ENCODE data around the gene PTPN11.
"Not testable (repeated sequence)": the region's sequence is repeated elsewhere in the genome, so short reads cannot be mapped to it uniquely, and the experiment has no call there.

The PTPN11 gene

DNA sequence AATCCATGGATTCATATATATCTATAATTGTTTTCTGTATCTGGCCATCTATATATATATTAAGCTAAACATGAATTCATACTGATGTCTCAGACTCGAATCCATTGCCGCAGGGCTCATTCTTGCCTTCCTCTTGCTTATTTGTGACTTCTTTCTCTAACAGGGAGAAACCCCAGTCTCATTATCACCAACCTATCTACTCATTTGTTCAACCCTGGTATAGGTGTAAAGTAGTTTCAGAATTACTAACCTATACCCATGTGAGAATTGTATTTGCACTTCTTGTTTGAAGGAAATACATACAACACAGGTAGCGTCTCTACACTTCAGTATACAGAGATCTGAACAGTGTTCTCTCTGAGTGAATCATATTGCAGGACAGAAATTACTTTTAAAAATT, 77.7 kb downstream of the PTPN11 start:
- Mint-ChIP-seq H3K27ac (no peak overlapping the region), H3K4me3 (no peak overlapping the region), H3K9me3 (no peaks in the 10 kb centered on the region), H3K27me3 (no peaks in the 10 kb centered on the region), H3K4me1 (ENCODE audit: low read depth) (peaks cover 18% of the 10 kb centered on the region), H3K36me3 (ENCODE audit: low read depth) (peaks cover 69% of the 10 kb centered on the region)

- Mint-ChIP-seq H3K4me1 (ENCODE audit: low read depth) (peaks cover 18% of the 10 kb centered on the region), H3K36me3 (ENCODE audit: low read depth) (peaks cover 71% of the 10 kb centered on the region), H3K27me3 (no peaks in the 10 kb centered on the region), H3K27ac (peak overlapping the region; percentile 28), H3K4me3 (no peak overlapping the region), H3K9me3 (no peaks in the 10 kb centered on the region)
Measured at GRCh38 chr12:112498580-112498979, 79.8 kb downstream of the PTPN11 start.

DNA sequence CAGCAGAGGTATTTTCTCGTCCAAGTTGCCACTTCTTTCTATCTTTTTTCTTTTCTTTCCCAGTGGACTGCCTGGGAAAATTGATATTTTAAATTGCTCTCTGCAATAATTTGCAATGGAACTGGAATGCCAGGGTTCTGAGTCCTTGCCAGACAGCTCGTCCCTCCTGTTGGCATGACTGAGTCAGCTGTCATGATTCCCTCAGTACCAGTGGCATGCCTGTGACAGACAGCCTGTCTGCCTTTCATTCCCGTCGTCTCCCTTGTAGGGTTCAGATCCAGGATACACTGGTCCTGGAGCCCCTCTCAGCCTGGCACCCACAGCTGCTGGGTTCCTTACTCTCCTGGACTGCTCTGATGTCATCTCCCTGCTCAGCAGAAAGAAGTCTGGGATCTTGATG, 84.8 kb downstream of the PTPN11 start:
- Mint-ChIP-seq H3K4me3 (no peak overlapping the region), H3K4me1 (ENCODE audit: low read depth) (no peaks in the 10 kb centered on the region), H3K9me3 (no peaks in the 10 kb centered on the region), H3K27me3 (no peaks in the 10 kb centered on the region), H3K36me3 (ENCODE audit: low read depth) (peaks cover 74% of the 10 kb centered on the region), H3K27ac (no peak overlapping the region)

DNA sequence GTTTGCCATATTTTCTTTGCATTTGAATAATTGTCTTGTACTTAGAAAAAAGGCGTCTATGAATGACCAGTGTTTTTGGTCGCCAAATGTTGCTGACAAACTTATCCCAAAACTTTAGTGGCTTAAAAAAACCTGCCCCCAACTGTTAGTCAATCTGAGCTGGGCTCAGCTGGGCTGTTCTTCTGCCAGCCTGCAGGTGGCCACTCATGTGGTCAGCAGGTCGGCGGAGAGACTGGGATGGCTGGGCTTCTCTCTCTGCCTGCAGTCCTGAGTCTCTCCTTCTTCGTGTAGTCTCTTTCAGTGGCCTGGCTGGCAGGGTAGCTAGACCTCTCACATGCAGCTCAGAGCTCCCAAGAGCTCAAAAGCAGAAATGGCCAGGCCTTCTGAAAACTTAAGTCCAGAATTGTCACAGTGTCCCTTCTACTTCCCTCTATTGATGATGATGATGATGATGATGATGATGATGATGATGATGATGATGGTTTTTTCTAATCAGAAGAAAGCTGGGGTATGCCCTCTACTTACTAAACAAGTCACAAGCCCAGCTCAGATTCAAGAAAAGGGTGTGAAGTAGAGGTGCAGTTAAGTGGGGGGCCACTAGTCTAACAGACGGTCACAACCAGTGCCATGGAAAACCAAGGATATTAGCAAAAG, 87.9 kb downstream of the PTPN11 start:
- peak overlapping the region; percentile 61 for H3K27ac Mint-ChIP-seq
- no peaks in the 10 kb centered on the region for H3K27me3 Mint-ChIP-seq
- no peaks in the 10 kb centered on the region for H3K4me1 Mint-ChIP-seq (ENCODE audit: low read depth)
- no peaks in the 10 kb centered on the region for H3K9me3 Mint-ChIP-seq
- H3K4me3 Mint-ChIP-seq: no peak overlapping the region
- H3K36me3 Mint-ChIP-seq (ENCODE audit: low read depth): peaks cover 84% of the 10 kb centered on the region

GRCh38 chr12:112513471-112513870, 94.7 kb downstream of the PTPN11 start:
- no peaks in the 10 kb centered on the region for H3K27me3 Mint-ChIP-seq
- H3K36me3 Mint-ChIP-seq (ENCODE audit: low read depth): peaks cover 24% of the 10 kb centered on the region
- H3K9me3 Mint-ChIP-seq: no peaks in the 10 kb centered on the region
- peaks cover 4% of the 10 kb centered on the region for H3K4me1 Mint-ChIP-seq (ENCODE audit: low read depth)
- no peak overlapping the region for H3K4me3 Mint-ChIP-seq
- H3K27ac Mint-ChIP-seq: no peak overlapping the region

DNA sequence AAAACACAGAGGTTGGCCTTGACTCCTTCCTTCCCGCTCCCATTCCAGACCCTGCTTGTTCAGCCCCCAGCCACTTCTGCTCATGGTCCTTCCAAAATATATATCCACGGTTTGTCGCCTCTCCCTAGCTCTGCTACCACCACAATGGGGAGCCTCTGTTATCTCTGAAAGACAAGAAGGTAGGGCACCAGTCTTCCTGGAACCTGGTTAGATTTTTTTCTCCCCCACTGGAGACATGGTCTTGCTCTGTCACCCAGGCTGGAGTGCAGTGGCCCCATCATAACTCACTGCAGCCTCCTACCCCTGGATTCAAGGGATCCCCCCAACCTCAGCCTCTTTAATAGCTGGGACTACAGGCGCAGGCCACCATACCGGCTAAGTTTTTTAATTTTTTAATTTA, 95.7 kb downstream of the PTPN11 start:
- Mint-ChIP-seq H3K27ac (no peak overlapping the region), H3K9me3 (no peaks in the 10 kb centered on the region), H3K4me1 (ENCODE audit: low read depth) (peaks cover 4% of the 10 kb centered on the region), H3K36me3 (ENCODE audit: low read depth) (peaks cover 16% of the 10 kb centered on the region), H3K4me3 (no peak overlapping the region), H3K27me3 (no peaks in the 10 kb centered on the region)

DNA sequence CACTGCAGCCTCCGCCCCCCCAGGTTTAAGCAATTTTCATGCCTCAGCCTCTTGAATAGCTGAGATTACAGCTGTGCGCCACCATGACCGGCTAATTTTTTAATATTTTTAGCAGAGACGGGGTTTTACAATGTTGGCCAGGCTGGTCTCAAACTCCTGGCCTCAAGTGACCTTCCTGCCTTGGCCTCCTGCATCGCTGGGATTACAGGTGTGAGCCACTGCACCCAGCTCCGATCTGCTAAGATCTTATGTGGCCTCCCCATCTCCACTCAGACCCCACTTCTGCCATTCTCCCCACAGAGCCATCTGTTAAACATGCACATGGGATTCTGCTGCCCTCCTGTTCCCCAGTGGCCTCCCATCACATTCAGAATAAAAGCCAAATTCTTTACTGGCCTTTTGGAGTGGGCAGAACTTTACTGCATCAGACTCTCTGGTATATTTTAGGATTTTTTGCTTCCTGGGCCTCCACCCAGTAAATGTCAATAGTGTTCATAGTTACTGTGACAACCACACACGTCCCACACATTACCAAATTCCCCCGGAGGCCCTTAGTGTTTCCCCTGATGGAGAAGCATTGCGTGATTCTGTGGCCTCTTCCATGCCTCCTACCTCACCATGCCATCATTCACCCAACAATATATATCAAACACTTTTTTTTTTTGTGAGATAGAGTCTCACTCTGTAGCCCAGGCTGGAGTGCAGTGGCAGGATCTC, 96.3 kb downstream of the PTPN11 start:
- H3K9me3 Mint-ChIP-seq: no peaks in the 10 kb centered on the region
- peak overlapping the region; percentile 22 for H3K27ac Mint-ChIP-seq
- H3K4me1 Mint-ChIP-seq (ENCODE audit: low read depth): peaks cover 4% of the 10 kb centered on the region
- peaks cover 12% of the 10 kb centered on the region for H3K36me3 Mint-ChIP-seq (ENCODE audit: low read depth)
- no peak overlapping the region for H3K4me3 Mint-ChIP-seq
- H3K27me3 Mint-ChIP-seq: no peaks in the 10 kb centered on the region

GRCh38 chr12:112515868-112516267, 97.1 kb downstream of the PTPN11 start:
- H3K27me3 Mint-ChIP-seq: no peaks in the 10 kb centered on the region
- no peak overlapping the region for H3K27ac Mint-ChIP-seq
- H3K4me1 Mint-ChIP-seq (ENCODE audit: low read depth): peaks cover 4% of the 10 kb centered on the region
- H3K9me3 Mint-ChIP-seq: no peaks in the 10 kb centered on the region
- H3K4me3 Mint-ChIP-seq: no peak overlapping the region
- H3K36me3 Mint-ChIP-seq (ENCODE audit: low read depth): peaks cover 12% of the 10 kb centered on the region

DNA sequence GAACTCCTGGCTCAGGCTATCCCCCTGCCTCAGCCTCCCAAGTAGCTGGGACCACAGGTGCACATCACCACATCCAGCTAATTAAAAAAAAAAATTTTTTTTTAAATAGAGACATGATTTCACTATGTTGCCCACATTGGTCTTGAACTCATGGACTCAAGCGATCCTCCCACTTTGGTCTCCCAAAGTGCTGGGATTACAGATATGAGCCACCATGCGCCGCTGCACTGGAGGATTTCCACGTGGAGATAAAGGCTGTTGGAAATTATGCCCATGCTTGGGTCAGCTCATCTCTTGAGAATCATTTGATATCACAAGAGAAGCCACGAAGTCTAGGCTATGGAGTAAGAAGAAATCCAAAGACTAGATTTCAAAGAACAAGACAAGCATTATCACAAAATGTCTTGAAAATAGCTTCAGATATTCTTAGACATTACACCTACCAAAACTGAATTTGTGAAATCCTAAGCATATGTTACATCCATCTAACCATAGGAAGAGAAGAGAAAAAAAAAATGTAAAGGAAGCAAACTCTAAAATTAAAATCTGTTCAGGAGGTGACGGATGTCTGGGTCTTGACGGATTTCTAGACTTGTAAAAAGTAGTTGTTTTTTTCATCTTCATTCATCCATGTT, 99.1 kb downstream of the PTPN11 start:
- H3K9me3 Mint-ChIP-seq: no peaks in the 10 kb centered on the region
- no peak overlapping the region for H3K4me3 Mint-ChIP-seq
- no peaks in the 10 kb centered on the region for H3K36me3 Mint-ChIP-seq (ENCODE audit: low read depth)
- no peak overlapping the region for H3K27ac Mint-ChIP-seq
- H3K4me1 Mint-ChIP-seq (ENCODE audit: low read depth): peaks cover 4% of the 10 kb centered on the region
- no peaks in the 10 kb centered on the region for H3K27me3 Mint-ChIP-seq

DNA sequence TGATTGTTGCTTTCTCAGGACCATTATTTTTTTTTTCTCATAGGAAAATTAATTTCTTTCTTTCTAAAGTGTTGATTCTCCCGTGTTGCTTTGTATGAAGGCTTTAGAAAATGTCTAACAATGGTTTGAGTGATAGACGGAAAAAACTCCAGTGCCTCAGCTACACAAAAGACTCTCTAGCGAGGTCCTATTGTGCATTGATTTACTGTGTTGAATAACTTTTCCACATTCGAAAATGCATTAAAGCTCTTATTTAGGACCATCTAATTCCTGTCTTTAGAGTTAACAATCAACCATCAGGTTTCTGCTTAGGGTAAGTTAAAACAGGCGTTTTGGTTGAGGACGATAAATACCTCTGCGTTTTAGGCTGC, 99.6 kb downstream of the PTPN11 start:
- Mint-ChIP-seq H3K9me3 (no peaks in the 10 kb centered on the region), H3K27me3 (no peaks in the 10 kb centered on the region), H3K27ac (no peak overlapping the region), H3K4me1 (ENCODE audit: low read depth) (peaks cover 4% of the 10 kb centered on the region), H3K4me3 (no peak overlapping the region), H3K36me3 (ENCODE audit: low read depth) (no peaks in the 10 kb centered on the region)

DNA sequence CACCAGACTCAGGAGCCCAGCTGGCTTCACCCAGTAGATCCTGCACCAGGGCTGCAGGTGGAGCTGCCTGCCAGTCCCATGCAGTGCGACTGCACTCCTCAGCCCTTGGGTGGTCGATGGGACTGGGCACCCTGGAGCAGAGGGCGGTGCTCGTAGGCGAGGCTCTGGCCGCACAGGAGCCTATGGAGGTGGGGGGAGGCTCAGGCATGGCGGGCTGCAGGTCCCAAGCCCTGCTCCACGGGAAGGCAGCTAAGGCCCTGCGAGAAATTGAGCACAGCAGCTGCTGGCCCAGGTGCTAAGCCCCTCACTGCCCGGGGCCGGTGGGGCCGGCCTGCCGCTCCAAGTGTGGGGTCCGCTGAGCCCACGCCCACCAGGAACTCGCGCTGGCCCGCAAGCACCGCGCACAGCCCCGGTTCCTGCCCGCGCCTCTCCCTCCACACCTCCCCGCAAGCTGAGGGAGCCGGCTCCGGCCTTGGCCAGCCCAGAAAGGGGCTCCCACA, 101.1 kb downstream of the PTPN11 start:
- H3K36me3 Mint-ChIP-seq (ENCODE audit: low read depth); H3K4me3 Mint-ChIP-seq; H3K27me3 Mint-ChIP-seq; H3K27ac Mint-ChIP-seq; H3K4me1 Mint-ChIP-seq (ENCODE audit: low read depth); H3K9me3 Mint-ChIP-seq: not testable (repeated sequence)

DNA sequence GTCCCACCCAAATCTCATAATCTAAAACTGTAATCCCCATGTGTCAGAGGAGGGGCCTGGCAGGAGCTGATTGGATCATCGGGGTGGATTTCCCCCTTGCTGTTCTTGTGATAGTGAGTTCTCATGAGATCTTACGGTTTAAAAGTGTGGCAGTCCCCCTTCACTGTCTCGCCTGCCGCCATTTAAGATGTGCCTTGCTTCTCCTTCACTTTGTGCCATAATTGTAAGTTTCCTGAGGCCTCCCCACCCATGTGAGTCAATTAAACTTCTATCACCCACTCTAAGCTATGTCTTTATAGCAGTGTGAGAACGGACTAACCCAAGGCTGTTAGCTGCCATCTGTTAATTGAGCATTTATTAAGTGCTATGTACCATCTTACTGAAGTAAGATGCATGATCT, 105.1 kb downstream of the PTPN11 start:
- H3K36me3 Mint-ChIP-seq (ENCODE audit: low read depth): no peaks in the 10 kb centered on the region

GRCh38 chr12:112524269-112524668, 105.5 kb downstream of the PTPN11 start:
- Mint-ChIP-seq H3K9me3 (no peaks in the 10 kb centered on the region), H3K27me3 (no peaks in the 10 kb centered on the region), H3K27ac (no peak overlapping the region), H3K4me3 (no peak overlapping the region), H3K4me1 (ENCODE audit: low read depth) (no peaks in the 10 kb centered on the region), H3K36me3 (ENCODE audit: low read depth) (no peaks in the 10 kb centered on the region)

More for the DNA sequence above, 105.1 kb downstream of the PTPN11 start:
- Mint-ChIP-seq H3K27ac (no peak overlapping the region), H3K9me3 (no peaks in the 10 kb centered on the region), H3K27me3 (no peaks in the 10 kb centered on the region), H3K4me3 (no peak overlapping the region), H3K4me1 (ENCODE audit: low read depth) (no peaks in the 10 kb centered on the region)

GRCh38 chr12:112524676-112525425, 106.1 kb downstream of the PTPN11 start:
- no peak overlapping the region for H3K4me3 Mint-ChIP-seq
- H3K36me3 Mint-ChIP-seq (ENCODE audit: low read depth): no peaks in the 10 kb centered on the region
- no peaks in the 10 kb centered on the region for H3K4me1 Mint-ChIP-seq (ENCODE audit: low read depth)
- no peak overlapping the region for H3K27ac Mint-ChIP-seq
- H3K27me3 Mint-ChIP-seq: no peaks in the 10 kb centered on the region
- H3K9me3 Mint-ChIP-seq: no peaks in the 10 kb centered on the region

GRCh38 chr12:112525426-112525809, 106.7 kb downstream of the PTPN11 start:
- Mint-ChIP-seq H3K36me3 (ENCODE audit: low read depth) (no peaks in the 10 kb centered on the region), H3K27me3 (no peaks in the 10 kb centered on the region)

More at GRCh38 chr12:112525426-112525809, 106.7 kb downstream of the PTPN11 start:
- Mint-ChIP-seq H3K4me3 (no peak overlapping the region), H3K9me3 (no peaks in the 10 kb centered on the region), H3K4me1 (ENCODE audit: low read depth) (no peaks in the 10 kb centered on the region), H3K27ac (no peak overlapping the region)
